Progenitor cell of endocrine pancreas (in vitro differentiated cells): Measurements from ENCODE around the gene ANKRD33. TPM values are rescaled to one million over a fixed set of nuclear protein-coding genes. Genes with fewer than 3 reads are reported as not detected.

Experiments
- DNase-seq: peaks from one replicate; pipeline ENCODE4 v3.0.0; 2021; ENCODE audit warnings: low spot score; ENCODE audit not compliant: unreplicated experiment
- H3K27ac Mint-ChIP-seq: 2 replicates; pipeline ENCODE4 v1.8.0; 2021; ENCODE audit warnings: mild to moderate bottlenecking, moderate library complexity, mixed read lengths
- H3K27me3 Mint-ChIP-seq: 2 replicates; pipeline ENCODE4 v1.8.0; 2021; ENCODE audit warnings: mixed read lengths
- H3K36me3 Mint-ChIP-seq: 2 replicates; pipeline ENCODE4 v1.8.0; 2022; ENCODE audit warnings: mixed read lengths; ENCODE audit not compliant: insufficient read depth
- H3K4me1 Mint-ChIP-seq: 2 replicates; pipeline ENCODE4 v1.8.0; 2021; ENCODE audit warnings: low read depth, mixed read lengths
- H3K4me3 Mint-ChIP-seq: 2 replicates; pipeline ENCODE4 v1.8.0; 2021; ENCODE audit warnings: low read depth, mild to moderate bottlenecking, moderate library complexity, mixed read lengths
- H3K9me3 Mint-ChIP-seq: 2 replicates; pipeline ENCODE4 v1.8.0; 2021; ENCODE audit warnings: low read depth, mixed read lengths
- CTCF ChIP-seq: fragments of 200-600 bp; sonication (generic); IDR thresholded peaks from one replicate; pipeline ENCODE4 v1.5.0; 2021; ENCODE audit warnings: antibody characterized with exemption, mild to moderate bottlenecking; ENCODE audit not compliant: unreplicated experiment
- total RNA-seq: library from RNA; stranded (reverse); gene quantifications from 2 replicates; pipeline ENCODE4 v1.2.1, GENCODE V29; 2021

ANKRD33 gene
- total RNA-seq, 1 donor from 2014 or later = 0.14 TPM

- no peaks in the 10 kb centered on the region for H3K36me3 Mint-ChIP-seq
- peak overlapping the region; percentile 70 for H3K4me3 Mint-ChIP-seq
- TF ChIP-seq CTCF = no peak
- peak overlapping the region; percentile 79 for H3K27ac Mint-ChIP-seq
- peaks cover 42% of the 10 kb centered on the region for H3K27me3 Mint-ChIP-seq
- DNase-seq = peak; percentile 67
- peaks cover 17% of the 10 kb centered on the region for H3K4me1 Mint-ChIP-seq
- H3K9me3 Mint-ChIP-seq = no peaks in the 10 kb centered on the region
These were observed 23.7 kb upstream of the ANKRD33 start for GRCh38 chr12:51863933-51864832.

DNA sequence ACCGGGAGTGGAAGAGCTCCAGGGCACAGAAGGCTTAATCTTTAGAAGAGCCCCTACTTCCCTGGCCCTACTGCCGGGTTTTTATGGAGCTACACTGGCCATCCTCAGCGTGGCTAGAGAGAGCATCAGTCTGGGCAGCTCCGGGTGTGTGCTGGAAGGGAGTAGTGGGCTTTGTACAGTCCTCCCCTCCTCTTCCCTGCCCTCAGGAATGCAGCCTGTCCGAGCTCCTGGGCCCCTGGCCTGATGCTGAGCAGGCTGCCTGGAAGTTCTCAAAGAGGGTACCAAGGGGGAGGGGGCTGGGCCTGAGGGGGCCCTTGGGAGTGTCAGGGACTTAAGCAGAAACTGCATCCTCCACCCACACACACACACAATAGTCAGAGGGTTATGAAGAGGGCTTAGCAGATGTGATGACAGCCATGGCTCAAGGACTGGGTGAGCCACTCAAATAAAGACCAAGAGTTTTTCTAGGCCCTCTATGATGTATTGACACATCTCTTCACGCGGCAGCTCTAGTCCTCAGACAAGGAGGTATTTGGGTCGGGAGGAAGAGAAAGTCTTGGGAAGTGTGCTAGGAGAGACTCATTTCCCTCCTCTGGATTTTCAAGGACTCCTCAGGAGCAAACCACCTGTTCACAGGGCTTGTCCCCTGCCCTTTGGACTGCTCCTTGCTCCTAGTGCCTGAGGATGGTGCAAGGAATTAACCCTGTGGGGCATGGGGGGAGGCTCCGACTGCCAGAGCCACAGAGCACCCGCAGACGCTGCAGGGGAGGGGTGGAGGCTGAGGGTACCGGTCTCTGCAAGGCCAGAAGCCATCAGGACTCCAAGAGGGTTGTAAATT, 22.9 kb upstream of the ANKRD33 start:
- peaks cover 21% of the 10 kb centered on the region for H3K4me1 Mint-ChIP-seq
- peak overlapping the region; percentile 70 for H3K4me3 Mint-ChIP-seq
- peaks cover 48% of the 10 kb centered on the region for H3K27me3 Mint-ChIP-seq
- H3K27ac Mint-ChIP-seq = peak overlapping the region; percentile 79
- no peaks in the 10 kb centered on the region for H3K9me3 Mint-ChIP-seq
- DNase-seq = no peak
- TF ChIP-seq CTCF = no peak
- H3K36me3 Mint-ChIP-seq = no peaks in the 10 kb centered on the region

GRCh38 chr12:51865757-51866270, 22.1 kb upstream of the ANKRD33 start:
- no peaks in the 10 kb centered on the region for H3K36me3 Mint-ChIP-seq
- no peak for DNase-seq
- TF ChIP-seq CTCF = no peak
- no peak overlapping the region for H3K4me3 Mint-ChIP-seq
- H3K27ac Mint-ChIP-seq = no peak overlapping the region
- peaks cover 56% of the 10 kb centered on the region for H3K27me3 Mint-ChIP-seq
- H3K9me3 Mint-ChIP-seq = no peaks in the 10 kb centered on the region
- H3K4me1 Mint-ChIP-seq = peaks cover 25% of the 10 kb centered on the region

DNA sequence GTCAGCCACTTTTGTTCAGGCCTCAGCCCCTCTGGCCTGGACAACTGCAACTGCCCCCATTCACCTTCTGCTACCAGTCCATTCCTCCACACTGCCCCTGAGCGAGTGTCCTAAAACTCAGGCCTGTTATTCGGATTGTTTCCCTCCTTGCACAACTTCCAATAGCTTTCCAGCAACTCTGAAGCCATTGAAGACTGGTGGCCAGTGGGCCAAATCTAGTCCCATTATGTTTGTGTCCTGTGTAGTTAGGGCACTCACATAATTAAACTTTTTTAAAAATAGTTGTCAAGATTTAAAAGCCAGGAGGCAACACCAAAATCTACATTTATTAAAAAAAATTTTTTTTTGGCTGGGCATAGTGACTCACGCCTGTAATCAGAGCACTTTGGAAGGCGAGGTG, 21.6 kb upstream of the ANKRD33 start:
- DNase-seq = no peak
- H3K27me3 Mint-ChIP-seq = peaks cover 59% of the 10 kb centered on the region

More for the DNA sequence above, 21.6 kb upstream of the ANKRD33 start:
- Mint-ChIP-seq H3K9me3 (no peaks in the 10 kb centered on the region), H3K4me1 (peaks cover 25% of the 10 kb centered on the region), H3K36me3 (no peaks in the 10 kb centered on the region), H3K27ac (peak overlapping the region; percentile 54), H3K4me3 (no peak overlapping the region)
- no peak for TF ChIP-seq CTCF
